Stomach (tissue), 4 donors: ENCODE results near the gene MICALL1.

Source experiments
- CTCF ChIP-seq, 7 experiments: fragments of 450-650 bp in 4 of 7; fragments of 200-600 bp in 3 of 7; sonication (generic) in 3 of 7; IDR thresholded peaks; one replicate each; pipeline ENCODE4 v1.5.1; 2016 to 2019; ENCODE audit warnings: antibody characterized with exemption in 7 of 7, control low read depth in 2 of 7, mild to moderate bottlenecking in 1 of 7
- POLR2A ChIP-seq, 4 donors: fragments of 450-650 bp; IDR thresholded peaks; one replicate each; pipeline ENCODE4 v1.6.1; 2016; ENCODE audit warnings: antibody characterized with exemption in 4 of 4, control low read depth in 2 of 4, mild to moderate bottlenecking in 1 of 4, moderate library complexity in 1 of 4

GRCh38 chr22:37929390-37929789 lies 23.3 kb downstream of the MICALL1 start:
- TF ChIP-seq CTCF (IDR thresholded peaks at IDR 0.05) (no peak), POLR2A (IDR thresholded peaks at IDR 0.05) (no peak)
